GM23338 (cell line): Measurements from ENCODE around the gene KIF17. TPM values are rescaled to one million over a fixed set of nuclear protein-coding genes. Genes with fewer than 3 reads are reported as not detected.

Experiments
- ATAC-seq: fragments of 200-7000 bp; cut with Tn5 transposase; 3 replicates; pipeline ENCODE4 v1.9.1; 2020
- DNase-seq: peaks from one replicate; pipeline ENCODE4 v3.0.0-alpha.2; 2015; ENCODE audit warnings: low spot score
- H2AFZ ChIP-seq: fragments of 200-600 bp; sonication (generic); 2 replicates; pipeline ENCODE4 v1.8.0; 2016; ENCODE audit warnings: antibody characterized with exemption, mild to moderate bottlenecking, moderate library complexity
- H3F3A ChIP-seq: fragments of 200-600 bp; sonication (generic); replicated peaks from 2 replicates; pipeline ENCODE4 v1.8.0; 2017; ENCODE audit warnings: antibody characterized with exemption, mixed run types, low read depth
- H3K27ac ChIP-seq: fragments of 200-600 bp; sonication (generic); 2 replicates; pipeline ENCODE4 v1.6.1; 2016; ENCODE audit warnings: low read depth
- H3K27me3 ChIP-seq: fragments of 200-600 bp; sonication (generic); 2 replicates; pipeline ENCODE4 v1.8.0; 2016; ENCODE audit warnings: mild to moderate bottlenecking, mixed run types, moderate library complexity; ENCODE audit not compliant: insufficient read depth
- H3K36me3 ChIP-seq: fragments of 200-600 bp; sonication (generic); 2 replicates; pipeline ENCODE4 v1.8.0; 2016; ENCODE audit warnings: mild to moderate bottlenecking; ENCODE audit not compliant: insufficient read depth
- H3K4me1 ChIP-seq: fragments of 200-600 bp; sonication (generic); 2 replicates; pipeline ENCODE4 v1.8.0; 2016; ENCODE audit warnings: mild to moderate bottlenecking, moderate library complexity; ENCODE audit not compliant: insufficient read depth
- H3K4me2 ChIP-seq: fragments of 200-600 bp; sonication (generic); 2 replicates; pipeline ENCODE4 v1.7.1; 2017; ENCODE audit warnings: mixed run types
- H3K4me3 ChIP-seq: fragments of 200-600 bp; sonication (generic); 2 replicates; pipeline ENCODE4 v1.6.1; 2016; ENCODE audit warnings: mixed run types
- H3K79me2 ChIP-seq: fragments of 200-600 bp; sonication (generic); replicated peaks from 2 replicates; pipeline ENCODE4 v1.8.0; 2017; ENCODE audit warnings: mild to moderate bottlenecking; ENCODE audit not compliant: insufficient read depth
- H3K9me2 ChIP-seq: fragments of 200-600 bp; sonication (generic); 2 replicates; pipeline ENCODE4 v1.8.0; 2017; ENCODE audit not compliant: insufficient read depth
- H4K20me1 ChIP-seq: fragments of 200-600 bp; sonication (generic); replicated peaks from 2 replicates; pipeline ENCODE4 v1.8.0; 2017; ENCODE audit warnings: mild to moderate bottlenecking; ENCODE audit not compliant: insufficient read depth
- H3K27ac Mint-ChIP-seq: 2 replicates; pipeline ENCODE4 v1.8.0; 2020; ENCODE audit warnings: inconsistent platforms, mild to moderate bottlenecking, moderate library complexity, mixed read lengths
- H3K27me3 Mint-ChIP-seq: 3 replicates; pipeline ENCODE4 v1.8.0; 2022; ENCODE audit warnings: low read depth, mild to moderate bottlenecking, moderate library complexity, mixed read lengths, inconsistent platforms; ENCODE audit not compliant: insufficient read depth, poor library complexity
- H3K36me3 Mint-ChIP-seq: 3 replicates; pipeline ENCODE4 v1.8.0; 2021; ENCODE audit warnings: low read depth, mild to moderate bottlenecking, inconsistent platforms, moderate library complexity, mixed read lengths
- H3K4me1 Mint-ChIP-seq: 3 replicates; pipeline ENCODE4 v1.8.0; 2020; ENCODE audit warnings: mild to moderate bottlenecking, inconsistent platforms, mixed read lengths
- H3K4me3 Mint-ChIP-seq: 3 replicates; pipeline ENCODE4 v1.8.0; 2021; ENCODE audit warnings: moderate library complexity, mild to moderate bottlenecking, inconsistent platforms, mixed read lengths
- H3K9me3 Mint-ChIP-seq: 3 replicates; pipeline ENCODE4 v1.8.0; 2020; ENCODE audit warnings: moderate library complexity, mild to moderate bottlenecking, inconsistent platforms, mixed read lengths
- CREB1 ChIP-seq: fragments of 250-450 bp; sonication (Bioruptor Pico); IDR thresholded peaks from 2 replicates; pipeline ENCODE4 v1.5.0; 2020; ENCODE audit warnings: low read depth, mild to moderate bottlenecking, moderate library complexity
- ETS1 ChIP-seq: IDR thresholded peaks from 2 replicates; pipeline ENCODE4 v1.6.1; 2016; ENCODE audit warnings: antibody characterized with exemption
- EZH2 ChIP-seq: fragments of 200-600 bp; sonication (generic); IDR thresholded peaks from one replicate; pipeline ENCODE4 v1.8.0; 2017; ENCODE audit warnings: antibody characterized with exemption, mild to moderate bottlenecking, low read depth; ENCODE audit not compliant: unreplicated experiment
- JUNB ChIP-seq: IDR thresholded peaks from one replicate; pipeline ENCODE4 v1.6.1; 2016; ENCODE audit warnings: antibody characterized with exemption; ENCODE audit not compliant: unreplicated experiment
- NANOG ChIP-seq: IDR thresholded peaks from 2 replicates; pipeline ENCODE4 v1.6.1; 2016; ENCODE audit warnings: antibody characterized with exemption, borderline replicate concordance
- POLR2AphosphoS5 ChIP-seq: IDR thresholded peaks from 2 replicates; pipeline ENCODE4 v1.6.1; 2016; ENCODE audit warnings: antibody characterized with exemption, low read depth
- REST ChIP-seq: IDR thresholded peaks from one replicate; pipeline ENCODE4 v1.6.1; 2018; ENCODE audit warnings: antibody characterized with exemption; ENCODE audit not compliant: unreplicated experiment
- ZNF331 ChIP-seq: fragments of 250-450 bp; sonication (Bioruptor Pico); IDR thresholded peaks from 2 replicates; pipeline ENCODE4 v1.5.0; 2020; ENCODE audit warnings: low read depth, mild to moderate bottlenecking, moderate library complexity
- ZNF462 ChIP-seq: fragments of 250-450 bp; sonication (Bioruptor Pico); IDR thresholded peaks from 2 replicates; pipeline ENCODE4 v1.5.0; 2020; ENCODE audit warnings: mild to moderate bottlenecking, moderate library complexity
- polyA plus RNA-seq: library from polyadenylated mRNA; unstranded; fragments of >200 nt; fragmentation: Nextera tagmentation; extraction: Ambion mirVana; gene quantifications from 2 replicates; pipeline ENCODE4 v1.2.1, GENCODE V29; 2016
- total RNA-seq: library from RNA; depleted of rRNA; stranded (reverse); fragments of >200 nt; shearing (Covaris generic); gene quantifications from 2 replicates; pipeline ENCODE4 v1.2.3, GENCODE V29; 2014

KIF17 gene
- total and polyA plus RNA-seq, 2 experiments from 2014 or later, result 5.9 to 18.6 TPM

GRCh38 chr1:20721117-20722061, 3.6 kb upstream of the KIF17 start:
- no peak overlapping the region for H3K4me2 ChIP-seq
- H3K36me3 ChIP-seq, result no peaks in the 10 kb centered on the region
- peaks cover 13% of the 10 kb centered on the region for H3K4me1 Mint-ChIP-seq
- peaks cover 17% of the 10 kb centered on the region; the same call in 1 of the 2 replicates for H3K27me3 ChIP-seq
- H3F3A ChIP-seq, result 0 out of 2 replicates have a peak, but pooled peaks cover 8% of the 10 kb centered on the region
- peaks cover 12% of the 10 kb centered on the region for H3K27me3 Mint-ChIP-seq
- H3K79me2 ChIP-seq, result 0 out of 2 replicates have a peak, but pooled peaks cover 3% of the 10 kb centered on the region
- no peak for DNase-seq
- no peak for ATAC-seq
- no peaks in the 10 kb centered on the region for H3K9me2 ChIP-seq
- 0 out of 3 replicates have a peak, but pooled peaks cover 4% of the 10 kb centered on the region for H3K9me3 Mint-ChIP-seq
- no peak for TF ChIP-seq CREB1
- no peak for TF ChIP-seq EZH2
- TF ChIP-seq ETS1, result no peak
- no peak for TF ChIP-seq ZNF462 (CRISPR knock-in tag)
- TF ChIP-seq NANOG, result no peak
- no peak for TF ChIP-seq POLR2AphosphoS5
- no peak for TF ChIP-seq JUNB
- TF ChIP-seq ZNF331, result no peak
- TF ChIP-seq REST, result no peak
- H3K4me3 ChIP-seq, result no peak overlapping the region
- H3K27ac ChIP-seq, result no peak overlapping the region
- no peak overlapping the region for H3K27ac Mint-ChIP-seq
- H3K4me1 ChIP-seq, result peaks cover 9% of the 10 kb centered on the region
- H3K36me3 Mint-ChIP-seq, result no peaks in the 10 kb centered on the region; the same call in 2 of the 3 replicates
- no peak overlapping the region for H3K4me3 Mint-ChIP-seq
- no peak overlapping the region for H2AFZ ChIP-seq
- no peaks in the 10 kb centered on the region for H4K20me1 ChIP-seq
